Erythroblast (primary cell): Measurements from ENCODE around the gene POLR1A.

Experiments used
- GATA1 ChIP-seq: IDR thresholded peaks from 2 replicates; pipeline ENCODE4 v1.6.1; 2011; ENCODE audit warnings: low read depth, mild to moderate bottlenecking, control low read depth, low read length, moderate library complexity
- POLR2A ChIP-seq: IDR thresholded peaks from 2 replicates; pipeline ENCODE4 v1.6.1; 2011; ENCODE audit warnings: mild to moderate bottlenecking, low read length

GRCh38 chr2:85971366-85971765 lies 134.3 kb downstream of the POLR1A start:
- TF ChIP-seq POLR2A (no peak), GATA1 (no peak)
